NCI-H345 treated with DMSO at 0.1 percent for 48 hours (cell line): ENCODE measurements around the gene COL8A1.
"Not testable (repeated sequence)": the region's sequence is repeated elsewhere in the genome, so short reads cannot be mapped to it uniquely, and the experiment has no call there.

Experiments
- DNase-seq: peaks from one replicate; lab custom pipeline; 2025; ENCODE audit not compliant: unreplicated experiment; lab: John Stamatoyannopoulos, UW

The COL8A1 gene

GRCh38 chr3:99838755-99839154, 200.4 kb downstream of the COL8A1 start:
- DNase-seq = no peak

- DNase-seq = no peak
Measured at GRCh38 chr3:99839613-99840012, 201.2 kb downstream of the COL8A1 start.

GRCh38 chr3:99841949-99842348, 203.6 kb downstream of the COL8A1 start:
- not testable (repeated sequence) for DNase-seq

GRCh38 chr3:99842826-99843589, 204.6 kb downstream of the COL8A1 start:
- no peak for DNase-seq

GRCh38 chr3:99843590-99844258, 205.3 kb downstream of the COL8A1 start:
- no peak for DNase-seq

GRCh38 chr3:99845331-99845730, 206.9 kb downstream of the COL8A1 start:
- DNase-seq = no peak

GRCh38 chr3:99845999-99846398, 207.6 kb downstream of the COL8A1 start:
- no peak for DNase-seq

- DNase-seq = no peak
Measured at GRCh38 chr3:99846477-99847160, 208.2 kb downstream of the COL8A1 start.

- no peak for DNase-seq
Measured at GRCh38 chr3:99848433-99848832, 210.0 kb downstream of the COL8A1 start.
